ENCODE results near the gene KIF16B.
"Not testable (repeated sequence)": the region's sequence is repeated elsewhere in the genome, so short reads cannot be mapped to it uniquely, and the experiment has no call there.

Gene KIF16B

DNA sequence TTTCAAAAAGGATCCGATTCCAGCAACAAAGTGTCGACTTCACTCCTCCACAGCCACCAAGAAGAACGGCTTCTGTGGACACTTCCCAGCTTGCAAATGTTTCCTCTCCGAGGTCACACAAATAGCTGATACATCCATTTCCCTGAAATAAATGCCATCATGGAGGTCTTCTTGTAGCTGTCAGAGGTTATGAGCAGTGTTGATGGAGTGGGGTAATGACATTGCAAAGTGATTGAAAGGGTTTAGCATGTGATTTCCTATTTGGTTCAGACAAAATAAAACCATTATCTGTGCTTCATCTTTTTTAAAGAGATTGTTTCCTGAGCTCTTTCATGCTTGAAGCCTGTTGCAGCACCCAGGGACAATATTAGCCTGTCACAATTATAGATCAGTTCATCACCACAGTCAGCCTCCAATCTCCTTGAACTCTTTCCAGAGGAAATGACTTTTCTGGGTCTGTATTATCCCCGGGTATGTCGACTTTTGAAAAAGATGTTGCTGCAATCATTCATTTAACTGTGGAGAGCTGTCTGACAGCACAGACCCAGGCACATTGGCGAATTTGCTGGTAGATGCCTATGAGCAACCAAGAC, 16.9 kb upstream of the KIF16B start:
- DNase-seq: no peak

DNA sequence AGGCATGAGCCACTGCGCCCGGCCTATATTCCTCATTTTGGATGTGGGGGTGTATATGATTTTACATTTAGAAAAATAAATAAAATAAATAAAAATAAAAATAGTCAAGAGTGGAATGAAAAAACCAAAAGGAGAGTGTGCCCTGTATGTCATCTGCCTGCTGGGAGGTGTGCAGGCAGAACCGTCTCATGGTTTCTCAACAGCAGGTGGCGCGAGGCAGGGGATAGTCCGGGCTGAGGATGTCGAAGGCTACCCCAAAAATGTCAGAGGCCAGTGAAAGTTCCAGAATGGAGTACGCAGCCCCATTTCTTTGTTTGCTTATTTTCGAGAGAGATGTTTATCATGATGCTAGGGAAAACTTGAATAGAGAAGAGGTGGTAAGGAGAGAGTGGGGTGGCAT, 16.4 kb upstream of the KIF16B start:
- no peak for DNase-seq

- no peak for DNase-seq
Observed at GRCh38 chr20:16588241-16588640, 15.0 kb upstream of the KIF16B start.

GRCh38 chr20:16587066-16587465, 13.8 kb upstream of the KIF16B start:
- DNase-seq: no peak

GRCh38 chr20:16583474-16583873, 10.2 kb upstream of the KIF16B start:
- DNase-seq: no peak

DNA sequence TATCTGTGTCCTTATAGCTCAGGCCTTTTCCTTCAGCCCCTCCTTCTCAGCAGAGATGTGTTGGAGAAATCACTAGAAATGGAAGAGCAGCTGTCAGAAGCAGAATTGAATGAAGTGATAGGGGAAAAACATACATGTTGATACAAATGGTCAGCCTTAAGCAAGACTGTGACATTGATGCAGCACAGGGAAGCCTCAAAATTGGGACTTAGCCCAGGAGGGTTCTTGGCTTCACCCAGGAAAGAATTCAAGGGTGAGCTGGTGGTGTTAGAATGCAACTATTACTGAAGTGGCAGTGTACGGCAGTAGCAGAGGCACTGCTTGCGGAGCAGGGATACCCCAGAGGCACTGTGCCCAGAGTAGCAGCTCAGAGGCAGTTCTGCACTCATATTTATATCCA, 8.0 kb upstream of the KIF16B start:
- no peak for DNase-seq

- DNase-seq: no peak
Observed at GRCh38 chr20:16580620-16581019, 7.4 kb upstream of the KIF16B start.

DNA sequence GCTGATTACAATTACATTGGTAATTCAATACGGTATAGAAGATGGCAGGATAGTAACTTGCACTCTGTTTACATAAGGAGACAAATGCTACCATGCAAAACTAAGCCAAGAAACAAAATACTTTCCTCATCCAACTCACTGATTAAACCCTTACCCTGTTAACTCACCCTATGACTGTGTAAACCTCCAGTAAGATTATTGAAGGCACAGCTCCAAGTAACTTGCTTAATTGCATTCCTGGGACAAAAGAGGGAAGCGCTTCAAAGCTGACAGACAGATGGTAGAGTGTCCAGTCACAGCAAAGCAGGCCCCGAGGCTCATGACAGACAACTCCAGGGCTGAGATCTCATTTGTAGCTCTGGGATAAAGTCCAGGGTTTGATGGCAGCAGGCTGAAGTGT, 6.9 kb upstream of the KIF16B start:
- DNase-seq: no peak

DNA sequence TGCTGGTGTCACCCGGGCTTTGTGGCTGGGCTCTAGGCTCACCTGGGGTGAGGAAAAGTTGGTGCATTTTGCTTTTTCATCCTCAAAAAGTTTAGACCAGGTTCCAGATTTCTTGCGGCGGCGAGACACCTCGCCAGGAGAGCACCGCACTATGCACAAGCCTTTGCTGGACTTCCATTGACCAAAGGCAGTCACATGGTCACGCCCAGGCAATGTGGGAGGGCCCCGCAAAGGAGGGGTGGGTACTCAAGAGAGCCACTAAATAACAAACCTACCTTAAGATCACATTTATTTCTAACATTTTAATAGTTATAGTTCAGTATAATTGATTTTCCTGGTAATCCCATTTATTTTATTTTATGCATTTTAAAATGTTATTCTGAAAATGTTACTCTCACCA, 3.0 kb upstream of the KIF16B start:
- no peak for DNase-seq

DNA sequence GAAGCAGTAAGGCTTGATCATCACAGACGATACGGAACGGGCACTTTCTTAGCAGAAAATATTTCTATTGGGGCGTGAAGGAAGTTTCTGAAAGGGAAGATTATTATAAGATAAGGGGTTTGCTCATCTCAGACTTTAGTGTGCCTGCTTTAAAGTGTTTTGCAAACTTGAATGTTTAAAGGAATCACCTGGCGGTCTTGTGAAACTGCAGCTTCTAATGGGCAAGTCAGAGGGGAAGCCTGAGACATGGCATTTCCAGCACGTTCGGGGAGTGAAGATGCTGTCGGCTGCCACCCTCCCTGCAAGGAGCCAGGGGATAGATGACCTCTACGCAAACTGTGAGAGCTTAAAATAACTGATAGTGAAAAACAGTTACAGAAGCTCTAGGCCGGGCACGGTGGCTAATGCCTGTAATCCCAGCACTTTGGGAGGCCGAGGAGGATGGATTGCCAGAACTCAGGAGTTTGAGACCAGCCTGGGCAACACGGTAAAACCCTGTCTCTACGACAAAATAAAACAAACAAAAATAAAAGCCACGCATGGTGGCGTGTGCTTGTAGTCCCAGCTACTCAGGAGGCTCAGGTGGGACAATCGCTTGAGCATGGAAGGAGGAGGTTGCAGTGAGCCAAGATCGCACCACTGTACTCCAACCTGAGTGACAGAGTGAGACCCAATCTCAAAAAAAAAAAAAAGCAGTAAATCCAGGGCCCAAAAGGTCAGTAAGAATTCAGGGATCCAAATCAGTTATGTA, 2.3 kb upstream of the KIF16B start:
- DNase-seq: no peak

GRCh38 chr20:16574656-16575355, 1.6 kb upstream of the KIF16B start:
- peak; percentile 83 for DNase-seq

GRCh38 chr20:16571333-16571732, 1.9 kb downstream of the KIF16B start:
- no peak for DNase-seq

DNA sequence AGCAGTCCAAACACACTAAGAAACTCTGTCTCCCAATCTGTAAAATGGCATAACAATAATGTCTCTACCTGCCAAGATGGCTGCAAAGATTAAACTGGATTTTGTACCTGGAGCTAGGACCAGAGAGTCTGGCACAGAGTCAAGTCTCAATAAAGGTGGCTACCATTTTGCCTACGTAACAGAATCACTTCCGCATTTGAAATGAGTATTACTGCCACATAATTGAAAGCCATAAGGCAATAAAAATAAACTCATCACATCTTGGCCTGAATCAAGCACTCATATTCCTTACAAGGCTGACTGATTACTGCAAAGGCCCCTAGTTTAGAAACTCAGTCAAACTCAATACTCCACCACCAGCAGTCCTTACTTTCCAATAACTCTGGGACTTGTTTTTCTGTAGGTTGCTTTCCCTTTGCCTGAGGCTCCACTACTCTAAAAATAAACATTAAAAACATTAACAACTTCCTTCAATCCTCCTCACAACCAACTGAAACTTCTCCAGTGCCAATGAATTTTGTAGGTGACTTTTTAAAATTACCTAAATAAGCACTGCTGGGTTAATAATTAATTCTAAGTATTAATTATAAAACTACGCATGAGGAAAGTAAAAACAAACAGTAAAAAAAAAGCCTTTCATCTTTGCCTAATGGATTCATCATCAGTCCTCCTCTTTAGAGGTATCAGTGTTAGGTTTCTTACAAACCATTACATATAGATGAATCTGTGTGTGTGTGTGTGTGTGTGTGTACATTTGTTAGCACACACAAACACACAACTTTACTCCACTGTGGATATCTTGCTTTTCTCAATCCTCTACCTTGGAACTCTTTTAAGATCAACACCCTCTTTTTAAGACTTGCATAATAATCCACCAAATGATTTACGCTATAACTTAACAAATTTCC, 3.7 kb downstream of the KIF16B start:
- no peak for DNase-seq

DNA sequence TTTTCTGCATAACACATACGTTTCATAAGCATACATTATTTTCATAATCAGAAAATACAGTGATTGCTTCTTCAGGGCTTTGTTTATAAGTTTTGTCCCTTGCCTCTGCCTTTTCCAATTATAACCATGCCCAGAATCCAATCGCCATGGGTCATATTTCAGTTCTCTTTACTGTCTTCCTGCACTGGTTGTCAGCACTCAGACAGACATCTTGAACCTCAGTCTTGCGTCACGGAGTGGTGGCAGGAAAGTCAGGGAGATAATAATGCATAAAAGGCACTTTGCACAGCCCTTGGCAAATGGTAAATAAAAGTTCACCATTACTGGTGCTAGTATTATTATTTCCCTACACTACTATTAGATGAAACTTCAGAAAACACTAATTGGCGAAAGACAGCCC, 7.2 kb downstream of the KIF16B start:
- no peak for DNase-seq

DNA sequence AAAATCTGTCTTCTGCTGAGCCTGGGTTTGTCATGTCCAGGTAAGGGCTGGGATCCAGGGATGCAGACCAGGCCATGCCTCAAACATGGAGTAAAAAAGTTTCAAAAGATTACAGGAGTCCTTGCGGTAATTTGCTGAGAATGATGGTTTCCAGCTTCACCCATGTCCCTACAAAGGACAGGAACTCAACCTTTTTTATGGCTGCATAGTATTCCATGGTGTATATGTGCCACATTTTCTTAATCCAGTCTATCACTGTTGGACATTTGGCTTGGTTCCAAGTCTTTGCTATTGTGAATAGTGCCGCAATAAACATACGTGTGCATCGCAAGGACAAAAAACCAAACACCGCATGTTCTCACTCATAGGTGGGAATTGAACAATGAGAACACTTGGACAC, 9.2 kb downstream of the KIF16B start:
- DNase-seq: not testable (repeated sequence)

DNA sequence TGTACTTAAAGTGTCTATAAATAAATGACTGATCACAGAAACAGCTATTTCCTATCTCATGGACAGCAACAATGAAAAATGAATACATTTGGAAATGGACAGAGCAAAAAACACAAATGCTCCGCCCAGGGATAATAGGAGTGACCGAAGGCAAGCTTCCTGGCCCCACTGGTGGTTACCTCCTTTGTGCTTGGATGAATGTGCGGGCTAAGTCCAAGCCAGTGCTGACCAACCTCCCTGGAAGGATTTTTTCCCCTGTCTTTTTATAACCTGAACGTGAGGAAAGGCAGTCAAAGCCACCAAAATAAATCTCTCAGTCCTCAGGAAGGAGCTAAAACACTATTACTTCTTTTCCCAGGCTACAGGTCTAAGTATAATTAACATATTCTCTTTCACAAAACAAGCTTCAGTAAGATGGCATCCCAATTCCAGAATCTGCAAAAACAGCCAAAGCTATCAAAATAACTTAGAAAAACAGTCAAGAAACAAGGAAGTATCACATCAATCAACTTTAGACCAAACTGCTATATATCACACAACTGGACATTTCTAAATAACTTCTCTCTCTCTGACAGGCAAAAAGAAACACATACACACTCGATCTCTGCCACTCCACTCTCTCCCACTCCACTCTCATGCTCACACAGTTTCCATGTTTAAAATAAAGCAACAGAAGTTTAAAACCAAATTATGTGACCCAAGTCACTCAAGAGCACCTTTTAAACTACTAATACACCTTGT, 10.0 kb downstream of the KIF16B start:
- no peak for DNase-seq

DNA sequence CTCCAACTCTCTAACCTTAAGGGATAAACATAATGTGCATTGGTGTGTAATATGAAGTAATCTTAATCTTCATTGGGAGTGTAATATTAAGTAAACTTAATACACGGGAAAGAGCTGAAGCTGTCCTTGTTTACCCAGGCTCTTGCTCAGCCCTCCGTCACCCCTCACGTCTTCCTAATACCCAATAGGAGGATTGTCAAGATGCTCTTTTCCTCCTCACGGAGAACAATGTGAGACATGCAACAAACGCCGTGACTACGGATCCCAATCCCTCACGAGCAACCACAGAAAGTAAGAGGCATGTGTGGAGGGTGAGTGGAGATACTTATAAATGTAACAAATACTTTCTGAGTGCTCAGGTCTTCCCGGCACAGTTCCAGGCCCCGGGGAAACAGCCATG, 11.0 kb downstream of the KIF16B start:
- no peak for DNase-seq

DNA sequence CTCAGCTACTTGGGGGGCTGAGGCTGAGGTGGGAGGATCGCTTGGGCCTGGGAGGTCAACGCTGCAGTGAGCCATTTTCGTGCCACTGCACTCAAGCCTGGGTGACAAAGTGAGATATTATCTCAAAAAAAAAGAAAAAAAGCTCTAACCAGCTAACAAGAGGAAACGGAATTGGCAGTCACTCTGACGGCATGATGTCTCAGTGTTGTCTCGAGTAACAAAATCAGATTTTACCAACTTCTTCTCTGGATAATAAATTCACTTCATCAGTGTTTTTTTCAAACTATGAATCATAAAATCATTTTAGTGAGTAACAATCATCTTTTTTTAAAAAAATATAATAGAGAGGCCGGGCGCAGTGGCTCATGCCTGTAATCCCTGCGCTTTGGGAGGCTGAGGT, 12.6 kb downstream of the KIF16B start:
- DNase-seq: no peak

DNA sequence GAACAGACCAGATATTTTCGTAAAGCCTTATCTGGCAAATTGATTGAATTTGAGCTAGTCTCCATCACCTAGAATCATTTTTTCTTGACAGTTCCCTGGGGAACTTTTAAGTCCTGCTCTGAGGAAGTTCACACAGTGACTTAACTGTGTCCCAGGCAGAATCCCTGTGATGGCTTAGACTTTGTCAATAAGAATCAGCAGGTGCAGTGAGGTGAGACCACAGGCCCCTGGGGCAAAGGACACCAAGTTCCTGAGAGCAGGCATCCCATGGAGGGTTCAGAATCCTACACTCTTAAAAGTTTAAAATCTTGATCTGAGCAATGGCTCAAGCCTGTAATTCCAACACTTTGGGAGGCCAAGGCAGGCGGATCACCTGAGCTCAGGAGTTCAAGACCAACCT, 13.0 kb downstream of the KIF16B start:
- no peak for DNase-seq

- no peak for DNase-seq
Observed at GRCh38 chr20:16556301-16556700, 16.9 kb downstream of the KIF16B start.

GRCh38 chr20:16555754-16556153, 17.5 kb downstream of the KIF16B start:
- DNase-seq: no peak

- no peak for DNase-seq
Observed at GRCh38 chr20:16554766-16555543, 18.3 kb downstream of the KIF16B start.
